GM12891 (cell line): Measurements from ENCODE around the gene ADI1.

Experiments used
- PAX5 ChIP-seq: IDR thresholded peaks from 2 replicates; pipeline ENCODE4 v1.6.1; 2011; ENCODE audit warnings: low read length, moderate library complexity, mild to moderate bottlenecking; ENCODE audit not compliant: insufficient read depth, severe bottlenecking
- POLR2A ChIP-seq: IDR thresholded peaks from 2 replicates; pipeline ENCODE4 v1.6.1; 2011; ENCODE audit warnings: low read depth, low read length, control low read depth
- POLR2AphosphoS5 ChIP-seq: IDR thresholded peaks from 2 replicates; pipeline ENCODE4 v1.6.1; 2011; ENCODE audit warnings: low read depth, low read length, control low read depth
- POU2F2 ChIP-seq: IDR thresholded peaks from 2 replicates; pipeline ENCODE4 v1.6.1; 2011; ENCODE audit warnings: low read depth, mild to moderate bottlenecking, control low read depth, low read length, moderate library complexity
- SPI1 ChIP-seq: IDR thresholded peaks from 2 replicates; pipeline ENCODE4 v1.6.1; 2011; ENCODE audit warnings: low read depth, low read length, control low read depth
- TAF1 ChIP-seq: IDR thresholded peaks from 2 replicates; pipeline ENCODE4 v1.6.1; 2011; ENCODE audit warnings: low read depth, low read length, control low read depth

DNA sequence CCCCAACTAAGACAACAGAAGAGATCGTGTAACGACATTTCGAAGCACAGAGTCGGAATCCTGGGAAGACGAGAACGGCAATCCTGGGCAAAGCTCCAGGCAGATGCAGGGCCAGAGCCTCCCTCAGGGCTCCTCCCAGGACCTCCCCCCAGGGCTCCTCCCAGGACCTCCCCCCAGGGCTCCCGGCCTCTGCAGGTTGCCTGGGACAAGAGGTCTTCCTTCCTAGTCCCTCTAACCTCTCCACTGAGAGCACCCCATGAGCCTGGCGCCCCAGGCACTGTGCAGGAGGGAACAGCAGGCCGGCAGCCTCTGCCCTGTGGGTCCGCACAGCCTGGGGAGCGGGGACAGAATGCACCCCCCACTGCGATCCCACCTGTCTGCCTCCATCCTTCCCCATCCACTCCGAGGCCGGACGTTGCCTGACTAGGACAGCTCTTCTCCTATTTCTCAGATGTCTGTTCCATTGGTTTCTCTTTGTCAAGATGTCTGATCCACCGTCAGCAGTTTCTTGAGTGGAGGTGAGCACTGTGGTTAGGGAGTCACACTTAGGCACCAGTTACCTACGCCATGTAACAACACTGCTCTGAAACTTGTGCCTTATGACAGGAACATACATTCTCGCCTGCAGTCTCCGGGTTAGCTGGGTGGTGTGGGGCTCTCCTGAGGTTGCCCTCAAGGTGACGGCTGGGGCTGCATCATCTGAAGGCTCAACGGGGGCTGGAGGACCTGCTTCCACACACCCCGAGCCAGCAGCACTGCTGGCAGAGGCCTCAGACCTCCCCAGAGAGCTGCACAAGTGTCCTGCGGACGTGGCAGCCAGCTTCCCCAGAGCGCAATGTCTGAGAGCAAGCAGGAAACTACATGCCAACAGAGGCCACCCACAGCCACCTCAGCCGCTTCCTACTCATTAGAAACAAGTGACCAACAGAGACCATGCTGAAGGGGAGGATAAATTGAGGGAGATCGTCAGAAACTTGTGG is 28.9 kb downstream of the ADI1 start:
- no peak for TF ChIP-seq POLR2A
- no peak for TF ChIP-seq POLR2AphosphoS5
- no peak for TF ChIP-seq TAF1
- TF ChIP-seq SPI1 = no peak
- no peak for TF ChIP-seq POU2F2
- TF ChIP-seq PAX5 = no peak
